Adrenal gland (tissue), 12 donors: Measurements from ENCODE around the gene TMEM139. TPM values are rescaled to one million over a fixed set of nuclear protein-coding genes. Genes with fewer than 3 reads are reported as not detected.
A peak's percentile ranks its signal among the peaks of the same experiment; 100 is the strongest.

Experiments used
- DNase-seq, 7 donors: peaks; one replicate each; pipeline ENCODE4 v3.0.0-alpha.2; 2019 to 2020
- H3K27ac ChIP-seq, 5 donors: fragments of 200-600 bp; sonication (generic) in 4 of 5; 1 replicate in 3 of 5; 2 replicates in 2 of 5; pipeline versions ENCODE4 v1.5.1 to v1.8.0; 2016 to 2020; ENCODE audit warnings: mild to moderate bottlenecking in 1 of 5
- H3K27me3 ChIP-seq: fragments of 200-600 bp; 2 replicates; pipeline ENCODE4 v1.8.0; 2021
- H3K36me3 ChIP-seq, 2 donors: fragments of 200-600 bp; replicated peaks in 1 of 2; 1 replicate in 1 of 2; 2 replicates in 1 of 2; pipeline versions ENCODE4 v1.5.1 to v1.8.0; 2018 to 2022
- H3K4me1 ChIP-seq, 2 donors: fragments of 200-600 bp; replicated peaks in 1 of 2; 1 replicate in 1 of 2; 2 replicates in 1 of 2; pipeline versions ENCODE4 v1.5.1 to v1.8.0; 2018 to 2021
- H3K4me3 ChIP-seq, 4 donors: fragments of 200-600 bp; sonication (generic) in 3 of 4; one replicate each; pipeline ENCODE4 v1.5.1; 2016 to 2018
- H3K9me3 ChIP-seq, 3 donors: fragments of 200-600 bp; sonication (generic) in 1 of 3; replicated peaks in 1 of 3; 1 replicate in 2 of 3; 2 replicates in 1 of 3; pipeline versions ENCODE4 v1.5.1 to v1.8.0; 2016 to 2021
- POLR2A ChIP-seq, 2 donors: fragments of 450-650 bp; IDR thresholded peaks; one replicate each; pipeline ENCODE4 v1.6.1; 2017; ENCODE audit warnings: antibody characterized with exemption in 2 of 2, mild to moderate bottlenecking in 2 of 2, moderate library complexity in 1 of 2
- WGBS, 4 donors: extraction: QIAGEN DNeasy Blood & Tissue Kit in 2 of 4; methylation state at CpG; one replicate each; pipeline versions ENCODE4 v1.1.5 to v1.1.7; 2013 to 2017; 5-methylcytosine and 5-hydroxymethylcytosine counted together
- intact Hi-C, 2 donors: fragments of 100-400 bp; cut with DNase I; formaldehyde crosslinking; loops; one replicate each; pipeline versions ENCODE4 v1.14.1 to v1.15.0; 2022 to 2023
- polyA plus RNA-seq, 3 donors: library from polyadenylated mRNA; stranded (reverse); fragments of 200-250 nt in 2 of 3; fragments of 350-450 nt in 1 of 3; fragmentation: Illumina TruSeq in 1 of 3; extraction: RNeasy Lipid Tissue Mini Kit (QIAGEN cat#74804) in 1 of 3; gene quantifications; one replicate each; pipeline ENCODE4 v1.2.3, GENCODE V29; 2013 to 2014
- total RNA-seq, 9 donors: library from RNA; depleted of rRNA in 4 of 9; stranded (reverse); fragments of >200 nt in 4 of 9; fragments of 120-200 nt in 1 of 9; fragmentation: NEBNext Ultra II Directional in 1 of 9; extraction: Animal tissue kit (Norgen Biotek cat#: 25700) in 1 of 9; gene quantifications; one replicate each; pipeline versions ENCODE4 v1.1.0 to v1.2.4, GENCODE V29; 2013 to 2023
- TF ChIP-seq, protein P1 (sequence below), 6 experiments: fragments of 450-650 bp in 4 of 6; fragments of 200-600 bp in 2 of 6; sonication (generic) in 1 of 6; IDR thresholded peaks; 1 replicate in 5 of 6; 2 replicates in 1 of 6; pipeline versions ENCODE4 v1.5.1 to v1.8.0; 2016 to 2021; ENCODE audit warnings: antibody characterized with exemption in 6 of 6, mild to moderate bottlenecking in 2 of 6, moderate library complexity in 1 of 6
- donor health status: healthy with polysubstance abuse.
- donor health status: Bipolar disorder and iron deficiency.
- donor health status: DM: yes; HTN: yes; CAD: no.
- donor health status: DM: no; HTN: no; CAD: no.
- donor health status: DM: no; HTN: no; CAD: no.
- donor health status: DM: yes; HTN: yes; CAD: no.

Gene TMEM139
- total and polyA plus RNA-seq, 12 donors = 0.54 to 7.5 (median 2.9) TPM

DNA sequence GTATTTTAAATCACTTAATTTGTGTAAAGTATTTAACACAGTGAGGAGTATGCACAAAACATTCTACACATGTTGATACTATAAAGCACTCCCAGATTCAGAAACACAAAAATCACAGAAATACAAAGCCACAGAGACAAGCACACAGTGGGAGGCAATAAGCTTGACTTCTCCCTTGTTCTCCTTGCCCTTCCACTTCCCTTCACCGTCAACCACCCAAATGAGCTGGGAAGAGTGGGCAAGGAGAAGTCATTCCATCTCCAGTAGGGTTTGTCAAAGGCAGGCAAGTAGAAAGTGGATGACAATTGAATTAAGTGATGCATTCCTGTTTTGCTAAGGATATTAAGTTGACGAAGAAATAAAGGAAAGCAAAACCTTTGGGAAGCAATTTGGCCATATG is 4.2 kb upstream of the TMEM139 start:
- no peak for TF ChIP-seq POLR2A (IDR thresholded peaks at IDR 0.05)
- TF ChIP-seq, protein P1, sequence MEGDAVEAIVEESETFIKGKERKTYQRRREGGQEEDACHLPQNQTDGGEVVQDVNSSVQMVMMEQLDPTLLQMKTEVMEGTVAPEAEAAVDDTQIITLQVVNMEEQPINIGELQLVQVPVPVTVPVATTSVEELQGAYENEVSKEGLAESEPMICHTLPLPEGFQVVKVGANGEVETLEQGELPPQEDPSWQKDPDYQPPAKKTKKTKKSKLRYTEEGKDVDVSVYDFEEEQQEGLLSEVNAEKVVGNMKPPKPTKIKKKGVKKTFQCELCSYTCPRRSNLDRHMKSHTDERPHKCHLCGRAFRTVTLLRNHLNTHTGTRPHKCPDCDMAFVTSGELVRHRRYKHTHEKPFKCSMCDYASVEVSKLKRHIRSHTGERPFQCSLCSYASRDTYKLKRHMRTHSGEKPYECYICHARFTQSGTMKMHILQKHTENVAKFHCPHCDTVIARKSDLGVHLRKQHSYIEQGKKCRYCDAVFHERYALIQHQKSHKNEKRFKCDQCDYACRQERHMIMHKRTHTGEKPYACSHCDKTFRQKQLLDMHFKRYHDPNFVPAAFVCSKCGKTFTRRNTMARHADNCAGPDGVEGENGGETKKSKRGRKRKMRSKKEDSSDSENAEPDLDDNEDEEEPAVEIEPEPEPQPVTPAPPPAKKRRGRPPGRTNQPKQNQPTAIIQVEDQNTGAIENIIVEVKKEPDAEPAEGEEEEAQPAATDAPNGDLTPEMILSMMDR (IDR thresholded peaks at IDR 0.05) = no peak

DNA sequence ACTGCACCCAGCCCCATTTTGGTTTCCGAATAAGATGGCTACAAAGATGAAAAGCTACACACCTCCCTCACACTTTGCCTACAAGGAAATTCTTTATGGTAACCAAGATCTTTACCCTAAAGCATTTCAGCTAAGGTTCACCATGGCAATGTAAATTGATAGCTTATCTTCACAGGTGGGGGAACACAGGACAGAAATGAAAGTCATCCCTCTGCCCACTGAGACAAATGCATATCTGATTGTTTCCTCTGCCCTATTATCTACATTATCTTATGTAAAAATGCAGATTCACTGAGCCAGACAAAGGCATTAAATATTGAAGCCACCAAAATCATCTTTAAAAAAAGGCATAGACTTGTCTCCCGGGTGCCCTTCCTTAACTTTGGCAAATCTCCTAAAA is 3.2 kb upstream of the TMEM139 start:
- intact Hi-C loops = no loop called here
- Histone ChIP-seq H3K27ac (no peak overlapping the region), H3K27me3 (no peaks in the 10 kb centered on the region), H3K36me3 (no peaks in the 10 kb centered on the region), H3K4me1 (peaks cover 7 to 17% of the 10 kb centered on the region in 2 donors), H3K9me3 (no peaks in the 10 kb centered on the region), H3K4me3 (no peak overlapping the region)
- TF ChIP-seq, protein P1 (IDR thresholded peaks at IDR 0.05) = no peak
- no peak for TF ChIP-seq POLR2A (IDR thresholded peaks at IDR 0.05)
- 93 to 96% (median 93%) methylated on average over 2 of the region's 2 CpGs for WGBS, 4 donors
- no peak for DNase-seq

More for the DNA sequence above, 4.2 kb upstream of the TMEM139 start:
- H3K36me3 ChIP-seq = no peaks in the 10 kb centered on the region
- H3K4me3 ChIP-seq = no peak overlapping the region
- DNase-seq = no peak
- 84 to 94% (median 91%) methylated on average over 2 of the region's 2 CpGs for WGBS, 4 donors
- H3K9me3 ChIP-seq = no peaks in the 10 kb centered on the region
- no peaks in the 10 kb centered on the region for H3K27me3 ChIP-seq
- peak overlapping the region in 1 of 5 donors; percentile 36 for H3K27ac ChIP-seq
- intact Hi-C loops = no loop called here
- peaks cover 7 to 17% of the 10 kb centered on the region in 2 donors for H3K4me1 ChIP-seq

DNA sequence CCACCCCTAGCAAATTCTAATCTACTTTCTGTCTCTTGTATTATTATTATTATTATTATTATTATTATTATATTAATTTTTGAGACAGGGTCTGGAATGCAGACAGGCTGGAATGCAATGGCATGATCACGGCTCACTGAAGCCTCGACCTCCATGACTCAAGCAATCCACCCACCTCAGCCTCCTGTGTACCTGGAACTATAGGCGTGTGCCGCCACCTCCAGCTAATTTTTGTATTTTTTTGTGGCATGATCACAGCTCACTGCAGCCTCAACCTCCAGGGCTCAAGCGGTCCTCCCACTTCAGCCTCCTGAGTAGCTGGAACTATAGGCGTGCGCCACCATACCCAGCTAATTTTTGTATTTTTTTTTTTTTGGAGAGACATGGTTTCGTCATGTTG is 2.6 kb upstream of the TMEM139 start:
- WGBS, 4 donors = 95 to 99% (median 97%) methylated on average over 8 of the region's 8 CpGs
- Histone ChIP-seq H3K27ac (no peak overlapping the region), H3K4me3 (no peak overlapping the region), H3K36me3 (no peaks in the 10 kb centered on the region), H3K27me3 (no peaks in the 10 kb centered on the region), H3K4me1 (peaks cover 7 to 17% of the 10 kb centered on the region in 2 donors), H3K9me3 (no peaks in the 10 kb centered on the region)
- intact Hi-C loops = no loop called here
- no peak for TF ChIP-seq POLR2A (IDR thresholded peaks at IDR 0.05)
- TF ChIP-seq, protein P1 (IDR thresholded peaks at IDR 0.05) = no peak
- DNase-seq = no peak

DNA sequence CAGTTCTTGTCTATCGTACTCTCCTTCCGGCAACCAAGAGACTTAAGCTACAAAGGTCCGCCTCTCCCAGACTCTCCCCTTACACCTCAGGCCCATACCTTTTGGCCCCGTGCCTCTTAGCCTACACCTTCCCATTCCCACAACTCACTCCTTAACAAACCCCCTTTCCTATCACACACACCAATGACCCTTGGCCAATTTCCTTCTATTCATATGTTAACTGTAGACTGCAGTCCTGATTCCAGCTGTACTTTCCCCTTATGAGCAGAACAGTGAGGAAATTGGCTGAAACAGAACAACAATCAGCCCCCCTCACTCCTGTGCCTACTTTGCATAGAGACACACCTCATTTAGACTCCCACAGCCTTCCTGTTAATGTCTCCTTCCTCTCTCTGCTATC is 1.4 kb upstream of the TMEM139 start:
- Histone ChIP-seq H3K27ac (no peak overlapping the region), H3K4me1 (peaks cover 7 to 23% of the 10 kb centered on the region in 2 donors), H3K36me3 (no peaks in the 10 kb centered on the region), H3K4me3 (no peak overlapping the region), H3K9me3 (no peaks in the 10 kb centered on the region), H3K27me3 (no peaks in the 10 kb centered on the region)
- TF ChIP-seq POLR2A (IDR thresholded peaks at IDR 0.05) = no peak
- TF ChIP-seq, protein P1 (IDR thresholded peaks at IDR 0.05) = no peak
- 84 to 97% (median 92%) methylated on average over 4 of the region's 4 CpGs for whole genome bisulfite sequencing, 4 donors
- DNase-seq = no peak
- intact Hi-C loops = no loop called here
